PC-9 (cell line): ENCODE data around the gene C21orf91.

ENCODE experiments used
- EZH2 ChIP-seq: fragments of 200-600 bp; sonication (generic); IDR thresholded peaks from 2 replicates; pipeline ENCODE4 v1.8.0; 2017; ENCODE audit warnings: antibody characterized with exemption, low read depth
- TF ChIP-seq, protein P1 (sequence below): fragments of 200-600 bp; sonication (generic); conservative IDR thresholded peaks from 2 replicates; pipeline ENCODE4 v1.6.1; 2017; ENCODE audit warnings: mixed run types, antibody characterized with exemption, mild to moderate bottlenecking, moderate library complexity

DNA sequence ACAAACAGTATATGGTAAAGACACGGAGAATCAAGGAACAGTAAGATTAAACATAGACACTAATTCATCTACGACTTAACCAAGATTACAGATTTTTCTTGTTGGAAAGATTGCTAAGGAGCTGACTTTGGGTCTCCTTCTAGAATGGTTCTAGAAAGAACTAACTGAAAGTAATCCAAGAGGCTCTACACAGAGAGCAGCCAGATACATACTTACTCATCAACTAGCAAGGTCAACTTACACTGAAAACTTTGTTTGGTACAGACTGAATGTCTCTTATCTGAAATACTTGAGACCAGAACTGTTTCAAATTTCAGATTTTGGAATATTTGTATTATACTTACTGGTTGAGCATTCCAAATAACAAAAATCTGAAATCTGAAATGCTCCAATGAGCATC, 5.8 kb downstream of the C21orf91 start:
- TF ChIP-seq, protein P1, sequence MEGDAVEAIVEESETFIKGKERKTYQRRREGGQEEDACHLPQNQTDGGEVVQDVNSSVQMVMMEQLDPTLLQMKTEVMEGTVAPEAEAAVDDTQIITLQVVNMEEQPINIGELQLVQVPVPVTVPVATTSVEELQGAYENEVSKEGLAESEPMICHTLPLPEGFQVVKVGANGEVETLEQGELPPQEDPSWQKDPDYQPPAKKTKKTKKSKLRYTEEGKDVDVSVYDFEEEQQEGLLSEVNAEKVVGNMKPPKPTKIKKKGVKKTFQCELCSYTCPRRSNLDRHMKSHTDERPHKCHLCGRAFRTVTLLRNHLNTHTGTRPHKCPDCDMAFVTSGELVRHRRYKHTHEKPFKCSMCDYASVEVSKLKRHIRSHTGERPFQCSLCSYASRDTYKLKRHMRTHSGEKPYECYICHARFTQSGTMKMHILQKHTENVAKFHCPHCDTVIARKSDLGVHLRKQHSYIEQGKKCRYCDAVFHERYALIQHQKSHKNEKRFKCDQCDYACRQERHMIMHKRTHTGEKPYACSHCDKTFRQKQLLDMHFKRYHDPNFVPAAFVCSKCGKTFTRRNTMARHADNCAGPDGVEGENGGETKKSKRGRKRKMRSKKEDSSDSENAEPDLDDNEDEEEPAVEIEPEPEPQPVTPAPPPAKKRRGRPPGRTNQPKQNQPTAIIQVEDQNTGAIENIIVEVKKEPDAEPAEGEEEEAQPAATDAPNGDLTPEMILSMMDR, result no peak
- TF ChIP-seq EZH2, result no peak
